Caco-2 (cell line): ENCODE data around the gene COPZ1. TPM values are rescaled to one million over a fixed set of nuclear protein-coding genes. Genes with fewer than 3 reads are reported as not detected.

ENCODE experiments used
- BruUV-seq: library from RNA; stranded (reverse); fragments of 400-500 nt; replicated peaks from 2 replicates; lab custom pipeline; 2021; lab: Mats Ljungman, UMichigan
- CTCF ChIA-PET: fragments of 300-600 bp; sonication (Branson Sonifier 250); formaldehyde crosslinking; loops from one replicate; lab custom pipeline; 2022; ENCODE audit warnings: antibody characterized with exemption; lab: Charles Lee
- POLR2A ChIA-PET: fragments of 300-600 bp; sonication (Branson Sonifier 250); formaldehyde crosslinking; loops from one replicate; lab custom pipeline; 2022; ENCODE audit warnings: antibody characterized with exemption; lab: Charles Lee
- DNase-seq, 2 experiments: peaks; one replicate each; pipeline versions ENCODE4 v3.0.0 to v3.0.0-alpha.2; 2020 to 2022
- H3K27me3 ChIP-seq: replicated peaks from 2 replicates; pipeline ENCODE4 v1.6.0; 2011; ENCODE audit warnings: low read length; ENCODE audit not compliant: control insufficient read depth, insufficient read depth
- H3K36me3 ChIP-seq: 2 replicates; pipeline ENCODE4 v1.5.1; 2011; ENCODE audit warnings: low read length; ENCODE audit not compliant: control insufficient read depth, insufficient read depth
- H3K4me1 ChIP-seq: fragments of 250-450 bp; sonication (Bioruptor Pico); 2 replicates; pipeline ENCODE4 v1.5.1; 2020; ENCODE audit warnings: mild to moderate bottlenecking
- H3K4me3 ChIP-seq: 2 replicates; pipeline ENCODE4 v1.5.1; 2011; ENCODE audit warnings: low read depth, mild to moderate bottlenecking, control low read depth, low read length
- H3K9me3 ChIP-seq: fragments of 250-450 bp; sonication (Bioruptor Pico); 2 replicates; pipeline ENCODE4 v1.5.1; 2020; ENCODE audit warnings: mild to moderate bottlenecking, moderate library complexity
- H3K27ac Mint-ChIP-seq: one replicate; pipeline ENCODE4 v1.8.0; 2022; ENCODE audit warnings: mixed read lengths; ENCODE audit not compliant: unreplicated experiment
- H3K27me3 Mint-ChIP-seq: one replicate; pipeline ENCODE4 v1.8.0; 2022; ENCODE audit warnings: mixed read lengths; ENCODE audit not compliant: insufficient read depth, unreplicated experiment
- H3K36me3 Mint-ChIP-seq: one replicate; pipeline ENCODE4 v1.8.0; 2022; ENCODE audit warnings: mild to moderate bottlenecking, mixed read lengths; ENCODE audit not compliant: insufficient read depth, unreplicated experiment
- H3K4me1 Mint-ChIP-seq: one replicate; pipeline ENCODE4 v1.8.0; 2022; ENCODE audit warnings: low read depth, mixed read lengths; ENCODE audit not compliant: unreplicated experiment
- H3K4me3 Mint-ChIP-seq: one replicate; pipeline ENCODE4 v1.8.0; 2022; ENCODE audit warnings: mild to moderate bottlenecking, moderate library complexity, mixed read lengths; ENCODE audit not compliant: unreplicated experiment
- H3K9me3 Mint-ChIP-seq: one replicate; pipeline ENCODE4 v1.8.0; 2022; ENCODE audit warnings: mixed read lengths; ENCODE audit not compliant: unreplicated experiment
- CTCF ChIP-seq, 2 experiments: fragments of 200-600 bp in 1 of 2; IDR thresholded peaks; 1 replicate in 1 of 2; 2 replicates in 1 of 2; pipeline versions ENCODE4 v1.5.1 to v1.8.0; 2011 to 2022; ENCODE audit warnings: antibody characterized with exemption in 1 of 2, control low read depth in 1 of 2, inconsistent platforms in 1 of 2, low read depth in 1 of 2, low read length in 1 of 2, mild to moderate bottlenecking in 1 of 2, moderate library complexity in 1 of 2; ENCODE audit not compliant: insufficient read depth in 1 of 2, severe bottlenecking in 1 of 2, unreplicated experiment in 1 of 2
- intact Hi-C: fragments of 100-400 bp; cut with micrococcal nuclease; formaldehyde crosslinking; loops from one replicate; pipeline ENCODE4 v1.10.0; 2022; ENCODE audit not compliant: unreplicated experiment
- total RNA-seq: library from RNA; stranded (reverse); gene quantifications from 2 replicates; pipeline ENCODE4 v1.2.3, GENCODE V29; 2022

The COPZ1 gene
- total RNA-seq, 1 experiment from 2014 or later, result 129 TPM

- H3K27ac Mint-ChIP-seq, result peak overlapping the region; percentile 47
- peaks cover 1% of the 10 kb centered on the region for H3K36me3 ChIP-seq
Measured at GRCh38 chr12:54341378-54342300, 16.7 kb downstream of the COPZ1 start.

GRCh38 chr12:54349036-54349435 lies 24.1 kb downstream of the COPZ1 start:
- DNase-seq, result no peak
- Histone ChIP-seq H3K36me3 (no peaks in the 10 kb centered on the region), H3K27me3 (no peaks in the 10 kb centered on the region), H3K4me3 (no peak overlapping the region), H3K4me1 (no peaks in the 10 kb centered on the region), H3K9me3 (no peaks in the 10 kb centered on the region)
- intact Hi-C loops, result no loop called here
- CTCF ChIA-PET, result interaction anchor here (0.6 kb wide), 1 partner anchor 24 kb away, joined by 3 read pairs; the partner anchor contains the start of gene COPZ1
- POLR2A ChIA-PET, result no interaction called here
- H3K9me3 Mint-ChIP-seq, result no peaks in the 10 kb centered on the region
- no peak overlapping the region for H3K4me3 Mint-ChIP-seq
- H3K36me3 Mint-ChIP-seq, result peaks cover 53% of the 10 kb centered on the region
- H3K4me1 Mint-ChIP-seq, result no peaks in the 10 kb centered on the region
- TF ChIP-seq CTCF (IDR thresholded peaks at IDR 0.05; ENCODE audit: insufficient read depth in 1 of 2, low read depth in 1 of 2, low read length in 1 of 2, severe bottlenecking in 1 of 2, unreplicated experiment in 1 of 2), result no peak
- BruUV-seq, result no TSS peak
- no peak overlapping the region for H3K27ac Mint-ChIP-seq
- H3K27me3 Mint-ChIP-seq, result no peaks in the 10 kb centered on the region

More at GRCh38 chr12:54341378-54342300, 16.7 kb downstream of the COPZ1 start:
- H3K27me3 Mint-ChIP-seq, result no peaks in the 10 kb centered on the region
- Histone ChIP-seq H3K27me3 (no peaks in the 10 kb centered on the region), H3K4me3 (no peak overlapping the region), H3K9me3 (peaks cover 9% of the 10 kb centered on the region; the same call in 1 of the 2 replicates), H3K4me1 (peaks cover 38% of the 10 kb centered on the region)
- H3K4me3 Mint-ChIP-seq, result no peak overlapping the region
- no TSS peak for BruUV-seq
- no peak for TF ChIP-seq CTCF (IDR thresholded peaks at IDR 0.05; ENCODE audit: insufficient read depth in 1 of 2, low read depth in 1 of 2, low read length in 1 of 2, severe bottlenecking in 1 of 2, unreplicated experiment in 1 of 2)
- ChIA-PET CTCF (interaction anchor here (1.2 kb wide), 1 partner anchor 17 kb away, joined by 7 read pairs; the partner anchor contains the start of gene COPZ1), POLR2A (interaction anchor here (0.7 to 1.0 kb wide), 2 partner anchors 17 to 55 kb away, joined by 3 read pairs; partner anchors contain the start of gene COPZ1)
- no peak for DNase-seq
- intact Hi-C loops, result no loop called here
- H3K4me1 Mint-ChIP-seq, result peaks cover 31% of the 10 kb centered on the region
- peaks cover 68% of the 10 kb centered on the region for H3K36me3 Mint-ChIP-seq
- no peaks in the 10 kb centered on the region for H3K9me3 Mint-ChIP-seq

- intact Hi-C loops, result no loop called here
- H3K36me3 Mint-ChIP-seq, result peaks cover 51% of the 10 kb centered on the region
- no peak for TF ChIP-seq CTCF (IDR thresholded peaks at IDR 0.05; ENCODE audit: insufficient read depth in 1 of 2, low read depth in 1 of 2, low read length in 1 of 2, severe bottlenecking in 1 of 2, unreplicated experiment in 1 of 2)
- Histone ChIP-seq H3K4me1 (no peaks in the 10 kb centered on the region), H3K36me3 (no peaks in the 10 kb centered on the region), H3K9me3 (no peaks in the 10 kb centered on the region), H3K4me3 (no peak overlapping the region), H3K27me3 (no peaks in the 10 kb centered on the region)
- ChIA-PET CTCF (no interaction called here), POLR2A (no interaction called here)
- H3K4me1 Mint-ChIP-seq, result peaks cover 2% of the 10 kb centered on the region
- H3K27me3 Mint-ChIP-seq, result no peaks in the 10 kb centered on the region
- DNase-seq, result no peak
- BruUV-seq, result no TSS peak
- no peak overlapping the region for H3K4me3 Mint-ChIP-seq
- H3K9me3 Mint-ChIP-seq, result no peaks in the 10 kb centered on the region
- H3K27ac Mint-ChIP-seq, result no peak overlapping the region
Measured at GRCh38 chr12:54349679-54350078, 24.7 kb downstream of the COPZ1 start.
